Fibroblast of lung (primary cell): ENCODE measurements around the gene FBXL17. TPM values are rescaled to one million over a fixed set of nuclear protein-coding genes. Genes with fewer than 3 reads are reported as not detected.

ENCODE experiments used
- DNase-seq, 2 donors: peaks; one replicate each; pipeline versions ENCODE4 v3.0.0 to v3.0.0-alpha.2; 2010; ENCODE audit warnings: low read depth in 2 of 2
- H2AFZ ChIP-seq: 2 replicates; pipeline ENCODE4 v1.5.1; 2012; ENCODE audit warnings: low read length, control low read depth, inconsistent platforms
- H3K27ac ChIP-seq: 2 replicates; pipeline ENCODE4 v1.5.1; 2011; ENCODE audit warnings: low read length, control low read depth; ENCODE audit not compliant: insufficient read depth
- H3K27me3 ChIP-seq: 2 replicates; pipeline ENCODE4 v1.5.1; 2011; ENCODE audit warnings: mild to moderate bottlenecking, low read length; ENCODE audit not compliant: control insufficient read depth, insufficient read depth
- H3K36me3 ChIP-seq: 2 replicates; pipeline ENCODE4 v1.5.1; 2011; ENCODE audit warnings: low read length; ENCODE audit not compliant: control insufficient read depth, insufficient read depth
- H3K4me1 ChIP-seq: 2 replicates; pipeline ENCODE4 v1.5.1; 2011; ENCODE audit warnings: low read length; ENCODE audit not compliant: control insufficient read depth, insufficient read depth; ENCODE audit errors: extremely low read depth
- H3K4me2 ChIP-seq: 2 replicates; pipeline ENCODE4 v1.5.1; 2011; ENCODE audit warnings: low read length, control low read depth; ENCODE audit not compliant: insufficient read depth; ENCODE audit errors: extremely low read depth
- H3K4me3 ChIP-seq, 4 experiments: fragments of 200-600 bp in 1 of 4; sonication (generic) in 1 of 4; replicated peaks in 1 of 4; 2 replicates each; pipeline ENCODE4 v1.5.1; 2011 to 2016; ENCODE audit warnings: low read length in 4 of 4, low read depth in 3 of 4, mild to moderate bottlenecking in 3 of 4, control low read depth in 2 of 4, inconsistent platforms in 1 of 4, mixed read lengths in 1 of 4; ENCODE audit not compliant: insufficient read depth in 1 of 4; ENCODE audit errors: control extremely low read depth in 1 of 4
- H3K79me2 ChIP-seq: 2 replicates; pipeline ENCODE4 v1.5.1; 2012; ENCODE audit warnings: mild to moderate bottlenecking, low read length, inconsistent platforms; ENCODE audit not compliant: control insufficient read depth, insufficient read depth
- H3K9ac ChIP-seq: 2 replicates; pipeline ENCODE4 v1.5.1; 2011; ENCODE audit warnings: mild to moderate bottlenecking, low read length, control low read depth; ENCODE audit not compliant: insufficient read depth
- H3K9me3 ChIP-seq: 2 replicates; pipeline ENCODE4 v1.5.1; 2012; ENCODE audit warnings: low read depth, low read length; ENCODE audit not compliant: control insufficient read depth, insufficient read depth
- H4K20me1 ChIP-seq: 2 replicates; pipeline ENCODE4 v1.5.1; 2011; ENCODE audit warnings: low read length; ENCODE audit not compliant: control insufficient read depth, insufficient read depth; ENCODE audit errors: extremely low read depth
- EZH2 ChIP-seq: IDR thresholded peaks from 2 replicates; pipeline ENCODE4 v1.5.1; 2012; ENCODE audit warnings: low read length, control low read depth, mild to moderate bottlenecking; ENCODE audit errors: missing control alignments
- polyA plus RNA-seq, 2 donors: library from polyadenylated mRNA; depleted of rRNA in 1 of 2; stranded (reverse) in 1 of 2; unstranded in 1 of 2; fragments of >200 nt; gene quantifications; 2 replicates each; pipeline ENCODE4 v1.2.1, GENCODE V29; 2011 to 2012; ENCODE audit warnings: missing spikeins in 1 of 2
- total RNA-seq: library from RNA; depleted of rRNA; stranded (reverse); fragments of >200 nt; gene quantifications from 2 replicates; pipeline ENCODE4 v1.2.1, GENCODE V29; 2014
- TF ChIP-seq, protein P1 (sequence below), 2 donors: IDR thresholded peaks in 1 of 2; conservative IDR thresholded peaks in 1 of 2; 1 replicate in 1 of 2; 2 replicates in 1 of 2; pipeline ENCODE4 v1.5.1; 2011 to 2012; ENCODE audit warnings: low read length in 2 of 2, control low read depth in 1 of 2, inconsistent platforms in 1 of 2, low read depth in 1 of 2, mild to moderate bottlenecking in 1 of 2

The FBXL17 gene
- total and polyA plus RNA-seq, 2 donors (not counting 1 experiment from before 2014, with no cell fraction given) = 7.1 to 8.3 TPM

- TF ChIP-seq, protein P1, sequence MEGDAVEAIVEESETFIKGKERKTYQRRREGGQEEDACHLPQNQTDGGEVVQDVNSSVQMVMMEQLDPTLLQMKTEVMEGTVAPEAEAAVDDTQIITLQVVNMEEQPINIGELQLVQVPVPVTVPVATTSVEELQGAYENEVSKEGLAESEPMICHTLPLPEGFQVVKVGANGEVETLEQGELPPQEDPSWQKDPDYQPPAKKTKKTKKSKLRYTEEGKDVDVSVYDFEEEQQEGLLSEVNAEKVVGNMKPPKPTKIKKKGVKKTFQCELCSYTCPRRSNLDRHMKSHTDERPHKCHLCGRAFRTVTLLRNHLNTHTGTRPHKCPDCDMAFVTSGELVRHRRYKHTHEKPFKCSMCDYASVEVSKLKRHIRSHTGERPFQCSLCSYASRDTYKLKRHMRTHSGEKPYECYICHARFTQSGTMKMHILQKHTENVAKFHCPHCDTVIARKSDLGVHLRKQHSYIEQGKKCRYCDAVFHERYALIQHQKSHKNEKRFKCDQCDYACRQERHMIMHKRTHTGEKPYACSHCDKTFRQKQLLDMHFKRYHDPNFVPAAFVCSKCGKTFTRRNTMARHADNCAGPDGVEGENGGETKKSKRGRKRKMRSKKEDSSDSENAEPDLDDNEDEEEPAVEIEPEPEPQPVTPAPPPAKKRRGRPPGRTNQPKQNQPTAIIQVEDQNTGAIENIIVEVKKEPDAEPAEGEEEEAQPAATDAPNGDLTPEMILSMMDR (conservative IDR thresholded peaks at IDR 0.05 in 1 of 2, IDR thresholded peaks at IDR 0.05 in 1 of 2; ENCODE audit: low read depth in 1 of 2, low read length in 2 of 2) = no peak
- TF ChIP-seq EZH2 = no peak
- H3K9me3 ChIP-seq = no peaks in the 10 kb centered on the region
Observed at GRCh38 chr5:107971846-107972245, 410.1 kb downstream of the FBXL17 start.

GRCh38 chr5:107969847-107970246, 412.1 kb downstream of the FBXL17 start:
- DNase-seq = peak in 1 of 2 donors; percentile 24
- peaks cover 4% of the 10 kb centered on the region for H3K4me1 ChIP-seq
- no peaks in the 10 kb centered on the region for H3K79me2 ChIP-seq
- no peaks in the 10 kb centered on the region for H3K9me3 ChIP-seq
- H4K20me1 ChIP-seq = no peaks in the 10 kb centered on the region
- H3K36me3 ChIP-seq = no peaks in the 10 kb centered on the region
- H3K4me3 ChIP-seq = no peak overlapping the region
- H2AFZ ChIP-seq = no peak overlapping the region
- no peak overlapping the region for H3K27ac ChIP-seq
- TF ChIP-seq EZH2 = no peak
- TF ChIP-seq, protein P1 (conservative IDR thresholded peaks at IDR 0.05 in 1 of 2, IDR thresholded peaks at IDR 0.05 in 1 of 2; ENCODE audit: low read depth in 1 of 2, low read length in 2 of 2) = no peak
- no peak overlapping the region for H3K9ac ChIP-seq
- no peaks in the 10 kb centered on the region for H3K27me3 ChIP-seq
- H3K4me2 ChIP-seq = no peak overlapping the region

More at GRCh38 chr5:107971846-107972245, 410.1 kb downstream of the FBXL17 start:
- no peaks in the 10 kb centered on the region for H3K27me3 ChIP-seq
- no peak overlapping the region for H3K4me2 ChIP-seq
- H3K9ac ChIP-seq = no peak overlapping the region
- H3K4me1 ChIP-seq = peaks cover 4% of the 10 kb centered on the region
- no peak overlapping the region for H2AFZ ChIP-seq
- H4K20me1 ChIP-seq = no peaks in the 10 kb centered on the region
- no peak overlapping the region for H3K27ac ChIP-seq
- no peak overlapping the region for H3K4me3 ChIP-seq
- H3K36me3 ChIP-seq = no peaks in the 10 kb centered on the region
- DNase-seq = no peak
- H3K79me2 ChIP-seq = no peaks in the 10 kb centered on the region

GRCh38 chr5:107968998-107969397, 412.9 kb downstream of the FBXL17 start:
- Histone ChIP-seq H3K36me3 (no peaks in the 10 kb centered on the region), H3K27ac (peak overlapping the region; percentile 53), H3K79me2 (no peaks in the 10 kb centered on the region), H3K9me3 (no peaks in the 10 kb centered on the region), H2AFZ (no peak overlapping the region), H4K20me1 (no peaks in the 10 kb centered on the region), H3K27me3 (no peaks in the 10 kb centered on the region), H3K4me2 (peak overlapping the region; percentile 42), H3K9ac (no peak overlapping the region), H3K4me1 (peaks cover 4% of the 10 kb centered on the region), H3K4me3 (no peak overlapping the region)
- DNase-seq = peak; percentile 54 to 58
- no peak for TF ChIP-seq EZH2
- TF ChIP-seq, protein P1 (conservative IDR thresholded peaks at IDR 0.05 in 1 of 2, IDR thresholded peaks at IDR 0.05 in 1 of 2; ENCODE audit: low read depth in 1 of 2, low read length in 2 of 2) = no peak
